ENCODE measurements around the gene TNFAIP2. TPM values are rescaled to one million over a fixed set of nuclear protein-coding genes. Genes with fewer than 3 reads are reported as not detected.

The TNFAIP2 gene
- total and polyA plus RNA-seq, 2 experiments from 2014 or later = 0.32 to 1.2 TPM

GRCh38 chr14:103103461-103104388 lies 19.5 kb upstream of the TNFAIP2 start:
- H3K9me3 ChIP-seq (ENCODE audit: low read depth) = no peaks in the 10 kb centered on the region
- no peak overlapping the region for H3K27ac ChIP-seq
- no peak overlapping the region for H3K4me3 ChIP-seq
- H3K36me3 ChIP-seq = no peaks in the 10 kb centered on the region
- peak; percentile 34 for TF ChIP-seq CTCF (IDR thresholded peaks at IDR 0.05; ENCODE audit: low read depth, low read length)
- peaks cover 18% of the 10 kb centered on the region for H3K4me1 ChIP-seq (ENCODE audit: low read depth)
- peak; percentile 57 to 62 for DNase-seq (ENCODE audit: low read depth in 1 of 2, low spot score in 1 of 2)
- H3K27me3 ChIP-seq = peaks cover 40% of the 10 kb centered on the region

GRCh38 chr14:103104389-103104653 lies 18.9 kb upstream of the TNFAIP2 start:
- Histone ChIP-seq H3K4me1 (ENCODE audit: low read depth) (peaks cover 13% of the 10 kb centered on the region), H3K9me3 (ENCODE audit: low read depth) (no peaks in the 10 kb centered on the region), H3K27ac (no peak overlapping the region), H3K27me3 (peaks cover 40% of the 10 kb centered on the region), H3K4me3 (no peak overlapping the region), H3K36me3 (no peaks in the 10 kb centered on the region)
- no peak for TF ChIP-seq CTCF (IDR thresholded peaks at IDR 0.05; ENCODE audit: low read depth, low read length)
- DNase-seq (ENCODE audit: low read depth in 1 of 2, low spot score in 1 of 2) = no peak

- peaks cover 8% of the 10 kb centered on the region for H3K4me1 ChIP-seq (ENCODE audit: low read depth)
- no peak overlapping the region for H3K4me3 ChIP-seq
- H3K27ac ChIP-seq = no peak overlapping the region
- H3K36me3 ChIP-seq = no peaks in the 10 kb centered on the region
- peaks cover 40% of the 10 kb centered on the region for H3K27me3 ChIP-seq
- DNase-seq (ENCODE audit: low read depth in 1 of 2, low spot score in 1 of 2) = peak; percentile 56 to 72
- TF ChIP-seq CTCF (IDR thresholded peaks at IDR 0.05; ENCODE audit: low read depth, low read length) = peak; percentile 99
- H3K9me3 ChIP-seq (ENCODE audit: low read depth) = no peaks in the 10 kb centered on the region
Measured at GRCh38 chr14:103104654-103105452, 18.4 kb upstream of the TNFAIP2 start.

GRCh38 chr14:103105580-103106150 lies 17.6 kb upstream of the TNFAIP2 start:
- no peak for TF ChIP-seq CTCF (IDR thresholded peaks at IDR 0.05; ENCODE audit: low read depth, low read length)
- H3K27ac ChIP-seq = no peak overlapping the region
- DNase-seq (ENCODE audit: low read depth in 1 of 2, low spot score in 1 of 2) = no peak
- no peaks in the 10 kb centered on the region for H3K9me3 ChIP-seq (ENCODE audit: low read depth)
- H3K4me1 ChIP-seq (ENCODE audit: low read depth) = peaks cover 7% of the 10 kb centered on the region
- H3K36me3 ChIP-seq = no peaks in the 10 kb centered on the region
- H3K4me3 ChIP-seq = no peak overlapping the region
- H3K27me3 ChIP-seq = peaks cover 40% of the 10 kb centered on the region

- no peak overlapping the region for H3K27ac ChIP-seq
- H3K9me3 ChIP-seq (ENCODE audit: low read depth) = no peaks in the 10 kb centered on the region
- no peak for DNase-seq (ENCODE audit: low read depth in 1 of 2, low spot score in 1 of 2)
- H3K4me3 ChIP-seq = no peak overlapping the region
- H3K4me1 ChIP-seq (ENCODE audit: low read depth) = peaks cover 14% of the 10 kb centered on the region
- H3K27me3 ChIP-seq = peaks cover 29% of the 10 kb centered on the region
- TF ChIP-seq CTCF (IDR thresholded peaks at IDR 0.05; ENCODE audit: low read depth, low read length) = no peak
- no peaks in the 10 kb centered on the region for H3K36me3 ChIP-seq
Measured at GRCh38 chr14:103107455-103107854, 15.8 kb upstream of the TNFAIP2 start.
